ENCODE measurements around the gene MARVELD2. TPM values are rescaled to one million over a fixed set of nuclear protein-coding genes. Genes with fewer than 3 reads are reported as not detected.
"Not testable (repeated sequence)": the region's sequence is repeated elsewhere in the genome, so short reads cannot be mapped to it uniquely, and the experiment has no call there.

The MARVELD2 gene, protein sequence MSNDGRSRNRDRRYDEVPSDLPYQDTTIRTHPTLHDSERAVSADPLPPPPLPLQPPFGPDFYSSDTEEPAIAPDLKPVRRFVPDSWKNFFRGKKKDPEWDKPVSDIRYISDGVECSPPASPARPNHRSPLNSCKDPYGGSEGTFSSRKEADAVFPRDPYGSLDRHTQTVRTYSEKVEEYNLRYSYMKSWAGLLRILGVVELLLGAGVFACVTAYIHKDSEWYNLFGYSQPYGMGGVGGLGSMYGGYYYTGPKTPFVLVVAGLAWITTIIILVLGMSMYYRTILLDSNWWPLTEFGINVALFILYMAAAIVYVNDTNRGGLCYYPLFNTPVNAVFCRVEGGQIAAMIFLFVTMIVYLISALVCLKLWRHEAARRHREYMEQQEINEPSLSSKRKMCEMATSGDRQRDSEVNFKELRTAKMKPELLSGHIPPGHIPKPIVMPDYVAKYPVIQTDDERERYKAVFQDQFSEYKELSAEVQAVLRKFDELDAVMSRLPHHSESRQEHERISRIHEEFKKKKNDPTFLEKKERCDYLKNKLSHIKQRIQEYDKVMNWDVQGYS
- total RNA-seq (2014; rRNA removed; shearing (Covaris generic)) = 0.17 and 0.23 TPM in 2 replicates
- 0.05 TPM in 1 of 2 replicates, not detected in the other for polyA plus RNA-seq (2015; cell fraction: cytosol; rRNA removed)
- polyA plus RNA-seq (2015; cell fraction: nucleus; rRNA removed) = 0.42 TPM in 1 of 2 replicates, not detected in the other

DNA sequence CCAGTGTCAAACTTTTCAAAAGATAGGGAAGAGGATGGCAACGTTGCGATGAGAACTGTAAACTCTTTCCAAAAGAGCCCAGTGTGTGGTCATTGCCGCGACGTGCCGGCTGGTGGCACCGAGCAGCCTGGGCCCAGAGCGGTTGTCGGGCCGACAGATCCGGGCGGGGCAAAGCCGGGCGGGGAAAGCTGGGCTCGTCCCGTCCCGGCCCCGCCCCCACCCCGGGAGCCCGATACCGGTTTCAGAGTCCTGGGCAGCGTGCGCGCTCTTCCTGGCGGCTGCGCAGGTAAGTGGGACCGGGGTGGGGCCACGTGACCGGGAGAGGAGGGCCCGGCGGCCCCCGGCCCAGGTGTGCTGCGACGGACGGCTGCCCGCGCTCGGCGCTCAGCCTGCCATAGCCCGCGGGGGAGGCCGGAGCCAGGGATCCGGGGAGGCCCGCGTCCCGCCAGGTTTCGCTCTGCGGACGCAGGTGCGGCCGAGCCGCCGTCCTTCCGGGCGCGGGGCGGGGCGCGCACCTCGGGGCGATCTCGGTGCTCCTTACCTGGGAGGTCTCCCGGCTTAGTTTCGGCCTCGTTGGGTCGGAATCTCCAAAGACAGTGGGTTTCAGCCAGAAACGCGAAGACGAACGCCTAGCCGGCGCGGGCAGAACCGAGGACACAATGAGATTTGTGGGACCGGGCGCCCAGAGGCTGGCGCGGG is at the start of gene MARVELD2:
TSS of gene MARVELD2 (plus strand) at position 232 of the 699 bp plus-strand sequence. CDS start 4,270 bp downstream, outside the sequence.
- DNase-seq (ENCODE audit: low read depth) = no peak

DNA sequence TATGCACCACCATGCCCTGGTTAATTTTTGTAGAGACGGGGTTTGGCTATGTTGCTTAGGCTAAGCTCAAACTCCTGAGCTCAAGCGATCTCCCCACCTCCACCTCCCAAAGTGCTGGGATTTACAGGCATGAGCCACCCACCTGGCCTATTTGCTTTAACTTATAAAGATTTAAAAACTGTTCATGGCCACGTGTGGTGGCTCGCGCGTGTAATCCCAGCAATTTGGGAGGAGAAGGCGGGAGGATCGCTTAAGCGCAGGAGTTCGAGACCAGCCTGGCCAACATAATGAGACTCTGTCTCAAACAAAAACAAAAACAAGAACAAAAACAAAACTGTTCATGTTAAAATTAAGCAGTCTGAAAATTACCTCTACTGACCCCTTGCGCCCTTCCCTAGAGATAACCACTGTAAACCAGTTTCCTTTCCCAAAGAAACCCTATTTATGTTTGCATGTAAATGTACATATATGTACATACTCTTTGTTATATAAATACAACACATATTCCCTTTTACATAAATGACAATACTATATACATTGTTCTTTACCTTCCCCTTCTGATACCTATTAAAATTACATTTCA is 47.1 kb upstream of the MARVELD2 start:
- no peak for DNase-seq (ENCODE audit: low read depth)

DNA sequence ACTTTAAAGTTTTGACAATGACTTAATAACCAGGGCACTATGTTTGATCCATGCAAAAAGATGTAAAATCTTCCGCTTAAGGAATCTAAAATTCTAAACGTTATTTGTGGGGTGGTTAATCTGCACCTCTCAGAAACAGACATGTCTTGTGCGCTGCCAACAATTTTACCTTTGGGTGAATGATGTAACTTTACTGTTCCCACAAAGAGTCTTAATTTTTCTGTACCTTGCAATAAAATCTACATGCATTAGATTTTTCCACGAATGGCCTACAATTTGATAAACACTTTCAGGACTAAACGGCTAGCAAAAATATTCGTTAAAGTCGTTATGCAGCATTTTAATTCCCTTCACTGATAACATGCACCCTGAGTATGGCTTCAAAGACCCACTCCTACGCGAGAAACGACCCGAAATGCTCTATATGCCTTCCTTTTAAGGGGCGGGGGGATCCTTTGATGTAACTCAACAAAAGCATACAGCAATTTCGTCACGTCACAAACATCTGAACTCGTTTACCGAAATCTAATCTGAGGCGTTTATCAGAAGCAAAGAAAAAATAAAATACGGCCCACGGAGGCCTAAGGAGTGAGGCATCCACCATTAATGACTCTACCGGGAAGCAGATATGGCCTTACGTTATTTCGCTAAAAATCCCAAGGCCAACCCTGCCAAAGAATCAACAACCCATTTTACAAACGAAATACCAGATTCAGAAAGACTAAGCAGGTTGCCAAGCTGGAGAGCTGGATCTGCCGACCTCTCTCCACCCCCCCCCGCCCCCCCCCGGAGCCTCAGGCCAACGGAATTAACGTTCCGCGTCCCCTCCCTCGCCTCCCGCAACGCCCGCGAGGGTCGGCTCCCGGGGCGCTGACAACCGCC is 46.2 kb upstream of the MARVELD2 start:
- DNase-seq (ENCODE audit: low read depth) = no peak

DNA sequence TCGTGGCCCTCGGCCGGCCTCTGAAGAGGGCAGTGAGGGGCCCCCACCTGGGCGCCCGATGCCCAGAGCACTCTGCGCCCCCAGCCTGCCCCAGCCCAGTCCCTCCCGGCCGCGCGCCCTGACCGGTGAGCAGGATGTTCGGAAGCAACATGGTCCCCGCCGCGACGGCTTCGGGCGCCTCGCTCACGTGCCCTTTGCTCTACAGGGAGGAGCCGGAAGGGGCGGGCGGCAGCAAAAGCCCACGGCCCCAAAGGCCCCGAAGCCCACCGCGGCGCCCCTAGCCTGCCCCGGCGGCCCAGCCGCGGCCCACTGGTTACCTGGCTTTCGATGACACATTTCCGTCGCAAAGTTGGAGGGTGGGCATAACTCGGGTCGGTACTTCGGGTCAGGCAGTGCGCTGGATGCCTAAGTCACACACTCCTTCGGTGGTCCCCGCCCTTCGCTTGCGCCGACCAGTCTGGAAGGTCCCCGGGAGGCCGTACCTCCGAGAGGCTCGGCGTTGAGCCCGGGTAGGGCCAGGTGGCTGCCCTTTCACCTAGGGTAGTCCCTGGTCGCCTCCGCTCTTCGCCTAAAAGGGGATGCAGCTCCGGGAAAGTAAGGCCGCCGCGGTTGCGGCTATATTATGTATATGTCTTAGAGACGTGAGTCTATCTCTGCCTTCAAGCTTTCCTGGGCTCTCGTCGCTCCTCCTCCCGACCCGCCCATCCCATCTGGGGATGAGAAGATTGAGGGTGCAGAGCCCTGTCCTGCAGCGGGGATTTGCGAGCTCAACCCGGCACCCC is 45.4 kb upstream of the MARVELD2 start, which contains the start of the genes AK6, RAD17 and TAF9:
TSS of gene AK6 (minus strand) at position 181 of the 782 bp plus-strand sequence. CDS start at position 151, 30 bp downstream.
TSS of gene RAD17 (plus strand) at position 479 of the 782 bp plus-strand sequence. CDS start 2,391 bp downstream, outside the sequence.
TSS of gene TAF9 (minus strand) at position 181 of the 782 bp plus-strand sequence. CDS start 3,783 bp downstream, outside the sequence.
- peak; percentile 93 for DNase-seq (ENCODE audit: low read depth)

DNA sequence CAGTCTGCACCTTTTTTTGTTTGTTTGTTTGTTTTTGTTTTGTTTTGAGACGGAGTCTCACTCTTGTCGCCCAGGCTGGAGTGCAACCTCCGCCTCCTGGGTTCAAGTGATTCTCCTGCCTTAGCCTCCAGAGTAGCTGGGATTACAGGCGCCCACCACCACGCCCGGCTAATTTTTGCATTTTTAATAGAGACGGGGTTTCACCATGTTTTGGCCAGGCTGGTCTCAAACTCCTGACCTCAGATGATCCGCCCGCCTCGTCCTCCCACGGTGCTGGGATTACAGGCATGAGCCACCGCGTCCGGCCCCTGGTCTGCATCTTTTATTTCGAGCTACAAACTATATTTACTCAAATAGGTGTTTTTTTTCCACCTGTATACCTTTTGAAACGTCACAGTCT is 44.6 kb upstream of the MARVELD2 start:
- peak; percentile 6 for DNase-seq (ENCODE audit: low read depth)

DNA sequence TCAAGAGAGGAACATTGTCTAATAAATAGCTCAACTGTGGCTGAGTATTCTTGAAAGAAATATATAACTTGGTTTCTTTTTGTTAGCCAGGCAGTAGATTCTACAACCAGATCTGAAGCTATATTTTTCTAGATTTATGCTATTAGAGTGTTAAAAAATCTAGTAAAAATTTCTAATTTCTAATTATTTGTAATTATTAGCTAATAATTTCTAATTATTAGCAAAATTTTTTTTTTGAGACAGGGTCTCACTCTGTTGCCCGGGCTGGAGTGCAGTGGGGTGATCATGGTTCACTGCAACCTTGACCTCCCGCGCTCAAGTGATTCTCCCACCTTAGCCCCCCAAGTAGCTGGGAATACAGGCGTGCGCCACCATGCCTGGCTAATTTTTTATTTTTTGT is 42.5 kb upstream of the MARVELD2 start:
- DNase-seq (ENCODE audit: low read depth) = no peak

DNA sequence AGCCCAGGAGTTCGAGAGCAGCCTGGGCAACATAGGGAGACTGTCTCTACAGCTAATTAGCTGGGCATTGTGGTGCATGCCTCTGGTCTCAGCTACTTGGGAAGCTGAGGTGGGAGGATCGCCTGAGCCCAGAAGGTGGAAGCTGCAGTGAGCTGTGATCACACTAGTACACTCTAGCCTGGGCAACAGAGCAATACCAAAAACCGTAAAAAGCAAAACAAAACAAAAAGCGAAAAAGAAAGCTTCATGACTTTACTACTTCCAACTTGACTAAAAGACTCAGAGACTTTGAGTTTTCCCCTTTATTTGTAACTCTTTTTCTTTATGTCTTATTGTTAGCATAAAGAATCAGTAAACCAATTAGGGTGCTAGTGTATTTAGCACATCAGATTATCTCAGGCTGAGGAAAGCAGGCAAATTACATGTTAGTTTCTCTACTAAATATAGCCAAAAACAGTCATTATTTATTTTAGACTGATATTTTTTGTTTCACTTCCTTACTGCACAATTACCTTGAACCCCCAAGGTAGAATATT is 39.9 kb upstream of the MARVELD2 start:
- DNase-seq (ENCODE audit: low read depth) = no peak

DNA sequence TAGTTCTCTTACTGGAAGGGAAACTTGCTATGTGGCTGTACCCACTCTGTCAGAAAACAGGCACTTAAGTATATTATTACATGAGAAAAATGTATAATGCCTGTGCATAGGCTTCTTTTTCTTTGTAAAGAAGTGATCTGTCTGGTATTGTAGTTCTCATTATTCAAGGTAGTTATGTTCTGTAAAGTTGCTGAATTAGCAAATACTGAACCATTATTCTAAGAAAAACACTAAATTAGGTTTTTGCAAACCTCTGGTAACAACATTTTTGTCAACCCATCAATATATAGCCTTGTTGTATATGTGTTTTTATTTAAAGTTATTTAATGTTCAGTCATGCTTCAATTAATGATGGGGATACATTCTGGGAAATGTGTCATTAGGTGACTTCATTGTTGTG is 36.5 kb upstream of the MARVELD2 start:
- DNase-seq (ENCODE audit: low read depth) = no peak

DNA sequence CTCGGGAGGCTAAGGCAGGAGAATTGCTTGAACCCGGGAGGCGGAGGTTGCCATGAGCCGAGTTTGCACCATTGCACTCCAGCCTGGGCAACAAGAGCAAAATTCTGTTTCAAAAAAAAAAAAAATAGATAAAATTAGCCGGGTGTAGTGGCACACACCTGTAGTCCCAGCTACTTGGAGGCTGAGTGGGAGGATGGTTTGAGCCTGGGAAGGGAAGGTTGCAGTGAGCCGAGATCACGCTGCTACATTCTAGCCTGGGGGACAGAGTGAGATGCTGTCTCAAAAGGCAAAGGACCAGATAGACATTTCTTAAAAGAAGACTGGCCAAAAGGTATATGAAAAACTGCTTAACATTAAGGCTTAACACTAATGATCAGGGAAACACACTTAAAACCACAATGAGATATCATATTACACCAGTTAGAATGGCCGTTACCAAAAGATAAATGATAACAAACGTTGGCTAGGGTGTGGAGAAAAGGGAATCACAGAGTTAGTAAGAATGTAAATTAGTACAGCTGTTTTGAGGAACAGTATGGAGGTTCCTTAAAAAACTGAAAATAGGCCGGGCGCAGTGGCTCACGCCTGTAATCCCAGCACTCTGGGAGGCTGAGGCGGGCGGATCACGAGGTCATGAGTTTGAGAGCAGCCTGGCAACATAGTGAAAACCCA is 10.1 kb upstream of the MARVELD2 start:
- no peak for DNase-seq (ENCODE audit: low read depth)

DNA sequence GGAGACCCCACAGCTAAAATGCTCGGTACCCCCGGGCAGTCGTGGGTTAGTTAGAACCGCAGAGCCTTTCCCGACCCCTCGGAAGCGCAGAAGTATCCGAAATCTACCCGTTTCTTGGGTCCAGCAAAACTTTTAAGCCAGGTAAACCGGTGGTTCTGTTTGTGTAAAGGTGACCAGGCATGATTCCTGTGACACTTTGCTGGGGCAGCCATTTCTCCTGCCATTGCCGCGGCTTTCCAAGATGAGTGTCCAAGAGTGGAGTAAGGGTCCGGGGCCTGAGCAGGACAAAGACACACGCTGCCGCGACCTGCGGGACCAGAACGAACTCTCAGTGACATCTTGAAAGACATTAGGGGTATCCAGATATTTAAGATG is 655 bp downstream of the MARVELD2 start:
- no peak for DNase-seq (ENCODE audit: low read depth)

DNA sequence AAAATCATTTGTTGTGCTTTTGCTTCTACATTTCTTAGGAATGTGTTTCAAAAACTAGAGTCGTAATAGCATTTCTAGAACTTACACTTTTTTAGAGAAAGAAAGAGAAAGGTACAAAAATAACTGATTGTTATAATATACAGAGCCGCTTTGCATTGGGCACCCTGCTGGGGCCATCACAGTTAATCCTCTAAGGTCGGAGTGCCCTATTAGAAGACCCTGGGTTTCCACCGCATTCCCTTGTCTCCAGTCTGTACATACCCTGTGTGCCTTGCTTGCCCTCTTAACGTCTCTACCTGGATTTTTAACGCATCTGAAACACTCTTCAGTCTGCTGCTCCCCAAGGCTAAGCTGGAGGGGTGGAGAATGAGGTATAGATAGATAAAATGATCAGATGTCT is 1.3 kb downstream of the MARVELD2 start:
- DNase-seq (ENCODE audit: low read depth) = no peak

DNA sequence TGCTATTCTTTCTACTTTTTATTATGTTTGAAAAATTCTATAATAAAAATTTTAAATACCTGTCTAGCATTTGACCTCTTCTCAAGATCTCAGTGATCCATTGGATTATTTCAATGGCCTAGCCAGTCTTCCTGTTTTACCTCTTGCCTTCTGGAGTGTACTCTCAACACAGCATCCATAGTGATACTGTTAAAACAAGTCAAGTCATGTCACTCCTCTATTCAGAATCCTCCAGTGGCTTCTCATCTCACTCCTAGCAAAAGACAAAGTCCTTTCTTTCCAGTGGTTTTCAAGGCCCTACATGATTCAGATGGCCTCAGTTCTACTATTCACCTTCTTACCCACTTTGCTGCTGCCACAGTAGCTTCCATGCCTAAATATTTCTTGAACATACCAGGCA is 1.8 kb downstream of the MARVELD2 start:
- DNase-seq (ENCODE audit: low read depth) = no peak

DNA sequence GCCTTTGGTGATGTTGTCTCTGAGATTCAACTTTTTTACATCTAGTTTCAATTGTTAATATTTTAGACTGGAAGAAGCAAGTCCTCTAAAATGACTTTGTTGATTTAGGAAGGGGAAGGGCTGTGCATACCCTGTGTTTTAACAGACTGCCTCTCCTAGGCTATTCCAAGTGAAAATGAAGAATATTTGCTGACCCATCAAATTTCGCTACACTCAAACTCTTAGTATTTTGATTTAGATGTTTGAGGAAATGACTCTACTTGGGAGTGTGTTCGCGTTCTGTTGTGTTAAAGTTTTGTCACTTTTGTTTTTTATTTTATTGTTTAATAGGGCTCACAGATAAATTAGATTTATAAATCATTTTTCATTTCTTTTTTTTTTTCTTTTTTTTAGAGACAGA is 3.6 kb downstream of the MARVELD2 start:
- no peak for DNase-seq (ENCODE audit: low read depth)

DNA sequence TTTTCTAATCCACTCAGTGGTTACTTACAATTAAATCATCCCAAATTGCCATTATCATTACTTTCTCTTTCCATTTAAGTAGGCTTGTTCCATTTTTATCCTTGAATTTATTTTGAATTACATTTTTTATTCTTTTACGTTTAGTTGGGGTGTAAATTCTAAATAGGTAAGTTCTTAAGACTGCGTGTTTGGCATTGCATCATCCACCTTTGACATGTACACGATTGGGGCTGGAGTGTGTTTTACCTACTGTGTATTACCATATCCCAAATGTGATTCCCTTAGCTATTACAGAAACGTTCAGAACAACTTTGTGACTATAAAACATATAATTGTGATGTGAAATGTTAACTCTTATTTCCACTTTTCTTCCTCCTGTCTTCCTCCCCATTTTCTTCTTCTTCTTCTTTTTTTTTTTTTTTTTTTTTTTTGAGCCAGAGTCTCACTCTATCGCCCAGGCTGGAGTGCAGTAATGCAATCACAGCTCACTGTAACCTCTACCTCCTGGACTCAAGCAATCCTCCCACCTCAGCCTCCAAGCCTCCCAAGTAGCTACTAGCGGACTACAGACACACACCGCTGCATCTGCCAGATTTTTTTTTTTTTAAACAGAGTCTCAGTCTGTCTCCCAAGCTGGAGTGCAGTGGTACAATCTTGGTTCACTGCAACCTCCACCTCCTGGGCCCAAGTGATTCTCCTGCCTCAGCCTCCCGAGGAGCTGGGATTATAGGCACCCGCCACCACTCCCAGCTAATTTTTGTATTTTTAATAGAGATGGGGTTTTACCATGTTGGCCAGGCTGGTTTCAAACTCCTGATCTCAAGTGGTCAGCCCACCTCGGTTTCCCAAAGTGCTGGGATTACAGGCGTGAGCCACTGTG is 16.7 kb downstream of the MARVELD2 start:
- no peak for DNase-seq (ENCODE audit: low read depth)

DNA sequence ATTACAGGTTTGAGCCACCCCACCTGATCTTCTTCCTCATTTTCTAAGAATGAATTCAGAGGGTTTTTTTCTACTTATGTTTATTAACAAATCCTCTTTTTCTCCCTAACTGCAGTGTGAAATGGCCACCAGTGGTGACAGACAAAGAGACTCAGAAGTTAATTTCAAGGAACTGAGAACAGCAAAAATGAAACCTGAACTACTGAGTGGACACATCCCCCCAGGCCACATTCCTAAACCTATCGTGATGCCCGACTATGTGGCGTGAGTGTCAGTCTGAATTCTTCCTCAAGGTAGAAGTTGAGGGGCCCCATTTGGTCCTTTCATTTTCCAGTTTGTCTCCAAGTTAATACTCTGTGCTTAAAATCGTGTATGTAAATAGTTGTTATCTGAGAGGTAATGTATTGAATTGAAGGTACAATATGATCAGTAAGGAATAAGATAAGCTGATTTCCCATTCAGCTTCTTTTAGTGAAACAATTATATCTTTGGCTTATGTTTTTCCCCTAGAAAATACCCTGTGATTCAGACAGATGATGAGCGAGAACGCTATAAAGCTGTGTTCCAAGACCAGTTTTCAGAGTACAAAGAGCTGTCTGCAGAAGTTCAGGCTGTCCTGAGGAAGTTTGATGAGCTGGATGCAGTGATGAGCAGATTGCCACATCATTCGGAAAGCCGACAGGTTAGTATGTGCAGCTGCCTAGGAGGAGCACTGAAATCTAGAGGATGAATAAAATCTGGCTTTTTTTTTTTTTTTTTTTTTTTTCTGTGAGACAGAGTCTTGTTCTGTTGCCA is 17.7 kb downstream of the MARVELD2 start:
- no peak for DNase-seq (ENCODE audit: low read depth)

DNA sequence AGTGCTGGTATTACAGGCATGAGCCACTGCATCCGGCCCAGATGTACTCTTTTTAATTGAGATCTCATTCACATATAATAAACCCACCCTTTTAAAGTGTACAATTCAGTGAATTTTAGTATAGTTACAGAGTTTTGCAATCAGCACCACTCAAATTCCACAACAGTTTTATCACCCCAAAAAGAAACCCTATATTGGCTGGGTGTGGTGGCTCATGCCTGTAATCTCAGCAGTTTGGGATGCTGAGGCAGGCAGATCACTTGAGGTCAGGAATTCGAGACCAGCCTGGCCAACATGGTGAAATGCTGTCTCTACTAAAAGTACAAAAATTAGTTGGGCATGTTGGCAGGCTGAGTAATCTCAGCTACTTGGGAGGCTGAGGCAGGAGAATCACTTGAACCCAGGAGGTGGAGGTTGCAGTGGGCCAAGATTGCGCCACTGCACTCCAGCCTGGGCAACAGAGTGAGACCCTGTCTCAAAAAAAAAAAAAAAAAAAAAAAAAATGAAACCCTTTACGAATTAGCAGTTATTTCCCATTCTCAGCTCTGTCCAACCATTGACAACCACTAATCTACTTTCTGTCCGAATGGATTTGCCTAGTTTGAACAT is 20.5 kb downstream of the MARVELD2 start:
- not testable (repeated sequence) for DNase-seq (ENCODE audit: low read depth)
